GM19099 (cell line): Measurements from ENCODE around the gene CCDC85B.

Source experiments
- POLR2A ChIP-seq: IDR thresholded peaks from 3 replicates; pipeline ENCODE4 v1.6.1; 2011; ENCODE audit warnings: low read depth; ENCODE audit not compliant: insufficient read length; ENCODE audit errors: extremely low read depth

CCDC85B gene

GRCh38 chr11:65886826-65887722, 3.4 kb upstream of the CCDC85B start:
- TF ChIP-seq POLR2A: no peak

- TF ChIP-seq POLR2A: no peak
Measured at GRCh38 chr11:65887723-65888162, 2.7 kb upstream of the CCDC85B start.

GRCh38 chr11:65888163-65888814, 2.2 kb upstream of the CCDC85B start, which contains the start of gene FIBP:
TSS of gene FIBP (minus strand) at chr11:65888471. CDS start at chr11:65888418, 53 bp downstream.
- peak; percentile 94 for TF ChIP-seq POLR2A

- peak; percentile 16 for TF ChIP-seq POLR2A
Measured at GRCh38 chr11:65891219-65892136, 1.0 kb downstream of the CCDC85B start.

GRCh38 chr11:65892661-65893317, 2.3 kb downstream of the CCDC85B start:
- no peak for TF ChIP-seq POLR2A

GRCh38 chr11:65894034-65894591, 3.6 kb downstream of the CCDC85B start:
- peak; percentile 63 for TF ChIP-seq POLR2A

- TF ChIP-seq POLR2A: no peak
Measured at GRCh38 chr11:65895482-65895981, 5.1 kb downstream of the CCDC85B start.

GRCh38 chr11:65896034-65896999, 5.8 kb downstream of the CCDC85B start:
- no peak for TF ChIP-seq POLR2A

- no peak for TF ChIP-seq POLR2A
Measured at GRCh38 chr11:65897020-65897471, 6.6 kb downstream of the CCDC85B start.

- TF ChIP-seq POLR2A: no peak
Measured at GRCh38 chr11:65898656-65899355, 8.3 kb downstream of the CCDC85B start.

GRCh38 chr11:65899356-65900124, 9.1 kb downstream of the CCDC85B start:
- TF ChIP-seq POLR2A: no peak
